Measurements from ENCODE around the gene AGK.

GRCh38 chr7:141676618-141677017 is 125.4 kb downstream of the AGK start:
- TF ChIP-seq CTCF (IDR thresholded peaks at IDR 0.05; ENCODE audit: poor library complexity) (no peak), EZH2 (IDR thresholded peaks at IDR 0.05; ENCODE audit: borderline replicate concordance) (no peak), EZH2phosphoT487 (IDR thresholded peaks at IDR 0.05; ENCODE audit: low read depth, severe bottlenecking, unreplicated experiment) (no peak)
